ENCODE data around the gene B3GNT2.
"Not testable (repeated sequence)": the region's sequence is repeated elsewhere in the genome, so short reads cannot be mapped to it uniquely, and the experiment has no call there.

The B3GNT2 gene

GRCh38 chr2:62243983-62244382 is 48.1 kb downstream of the B3GNT2 start:
- no peak for DNase-seq

GRCh38 chr2:62248226-62248625 is 52.3 kb downstream of the B3GNT2 start:
- DNase-seq, result no peak

DNA sequence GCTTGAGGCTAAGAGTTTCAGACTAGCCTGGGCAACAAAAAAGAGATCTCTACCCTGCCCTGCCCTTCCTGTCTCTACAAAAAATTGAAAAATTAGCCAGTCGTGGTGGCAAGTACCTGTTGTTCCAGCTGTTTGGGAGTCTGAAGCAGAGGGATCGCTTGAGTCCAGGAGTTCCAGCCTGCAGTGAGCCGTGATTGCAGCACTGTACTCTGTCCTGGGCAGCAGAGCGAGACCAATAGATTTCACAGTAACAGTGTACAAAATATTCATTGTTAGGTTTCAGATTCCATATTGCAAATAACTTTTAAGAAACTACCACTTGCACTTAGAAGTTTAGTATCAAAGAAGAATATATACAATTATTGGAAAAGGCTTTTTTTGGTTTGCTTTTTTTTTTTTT is 54.3 kb downstream of the B3GNT2 start:
- DNase-seq, result no peak

- no peak for DNase-seq
These were observed 58.7 kb downstream of the B3GNT2 start for GRCh38 chr2:62254424-62255266.

GRCh38 chr2:62257466-62257865 is 61.6 kb downstream of the B3GNT2 start:
- DNase-seq, result no peak

DNA sequence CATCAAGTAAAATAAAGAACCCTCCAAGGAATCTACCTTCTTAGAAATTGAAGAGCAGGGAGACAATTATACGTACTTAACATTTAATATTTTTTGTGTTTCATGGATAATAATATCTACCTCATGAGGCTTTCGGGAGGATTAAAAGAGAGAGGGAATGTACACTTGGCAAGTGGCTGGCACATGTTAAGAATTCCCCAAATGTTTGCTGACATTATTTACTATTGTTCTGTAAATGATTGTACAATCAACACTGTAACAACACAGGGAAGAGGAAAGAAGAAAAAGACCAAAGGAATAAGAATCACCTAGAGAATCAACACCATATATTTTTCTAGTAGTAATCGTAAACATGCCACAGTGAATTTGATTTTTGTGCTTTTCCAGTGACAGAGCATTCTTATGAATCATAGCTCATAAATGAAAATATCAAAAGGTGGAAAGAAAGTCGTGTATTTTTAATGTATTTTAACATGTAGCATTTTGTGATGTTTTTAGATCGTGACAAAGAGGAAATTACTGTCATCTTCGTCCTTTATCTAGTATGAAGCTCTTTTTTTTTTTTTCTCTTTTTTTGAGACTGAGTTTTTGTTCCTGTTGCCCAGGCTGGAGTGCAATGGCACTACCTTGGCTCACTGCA is 67.3 kb downstream of the B3GNT2 start:
- no peak for DNase-seq

GRCh38 chr2:62264186-62264585 is 68.3 kb downstream of the B3GNT2 start:
- no peak for DNase-seq

DNA sequence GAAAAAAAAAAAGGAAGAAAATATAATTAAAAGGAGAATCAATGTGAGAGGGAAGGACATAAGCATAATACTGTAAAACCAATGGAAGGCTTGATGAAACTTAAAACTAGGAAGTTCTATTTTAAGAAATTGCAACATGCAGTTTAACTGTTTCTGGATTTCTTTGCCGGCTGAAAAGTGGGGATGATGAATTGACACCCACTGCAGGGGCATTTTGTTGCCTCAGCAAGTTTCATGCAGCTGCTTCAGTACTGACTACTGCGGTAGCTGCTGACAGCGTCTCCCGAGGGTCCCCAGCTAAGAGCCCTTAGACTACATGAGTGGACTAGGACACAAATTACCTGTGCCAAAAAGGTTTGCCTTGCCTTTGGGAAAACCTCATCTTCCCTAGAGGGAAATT is 69.2 kb downstream of the B3GNT2 start:
- DNase-seq, result no peak

- no peak for DNase-seq
These were observed 70.6 kb downstream of the B3GNT2 start for GRCh38 chr2:62266433-62267038.

DNA sequence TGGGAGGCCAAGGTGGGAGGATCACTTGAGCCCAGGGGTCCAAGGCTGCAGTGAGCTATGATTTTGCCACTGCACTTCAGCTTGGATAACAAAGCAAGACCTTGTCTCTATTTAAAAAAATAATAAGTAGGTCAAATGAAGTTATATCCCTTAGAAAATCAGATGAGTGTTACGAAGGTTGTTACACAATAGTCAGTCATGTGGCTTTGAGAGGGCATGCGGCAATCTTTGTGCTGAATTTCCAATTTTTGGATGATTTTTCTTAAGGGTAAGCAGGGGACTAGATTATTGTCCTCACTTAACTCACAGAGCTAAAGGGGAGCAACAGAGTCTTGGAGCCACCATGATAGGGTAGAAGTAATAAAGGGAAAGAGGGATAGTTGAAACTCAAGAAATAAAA is 71.8 kb downstream of the B3GNT2 start:
- DNase-seq, result no peak

- DNase-seq, result not testable (repeated sequence)
These were observed 72.8 kb downstream of the B3GNT2 start for GRCh38 chr2:62268681-62269188.

DNA sequence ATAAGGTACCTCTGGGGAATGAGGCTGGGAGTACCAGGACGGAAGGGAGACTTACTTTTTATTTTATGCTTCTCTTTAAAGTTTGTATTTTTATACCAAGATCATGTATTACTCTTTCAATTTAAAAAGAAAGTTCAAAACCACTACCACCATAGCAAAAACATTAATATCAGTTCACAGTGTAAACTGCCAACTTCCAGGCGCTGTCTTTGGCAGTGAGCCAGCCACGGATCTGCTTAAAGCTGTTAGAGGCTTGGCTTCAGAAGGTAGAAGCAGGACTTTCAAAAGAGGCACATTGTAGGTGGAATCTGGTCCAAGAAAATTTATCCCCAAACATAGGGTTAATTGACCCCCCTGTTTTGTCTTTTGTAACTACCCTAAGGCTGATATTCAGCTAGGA is 74.8 kb downstream of the B3GNT2 start:
- no peak for DNase-seq

Measured in stimulated activated CD4-positive, alpha-beta T cell treated with anti-CD3 and anti-CD28 coated beads, Interleukin-12 subunit alpha, Interleukin-12 subunit beta, amount 100 ng/mL, for 4 hours (primary cell).